Sigmoid colon (tissue), 7 donors: ENCODE results near the gene PPP1R3F. TPM values are rescaled to one million over a fixed set of nuclear protein-coding genes. Genes with fewer than 3 reads are reported as not detected.
A peak's percentile ranks its signal among the peaks of the same experiment; 100 is the strongest.
"Not testable (repeated sequence)": the region's sequence is repeated elsewhere in the genome, so short reads cannot be mapped to it uniquely, and the experiment has no call there.

Source experiments
- DNase-seq: peaks from one replicate; pipeline ENCODE4 v3.0.0-alpha.2; 2019
- H3K27ac ChIP-seq, 4 donors: fragments of 200-600 bp; sonication (generic); one replicate each; pipeline ENCODE4 v1.5.1; 2016 to 2019; ENCODE audit warnings: mild to moderate bottlenecking in 1 of 4
- H3K27me3 ChIP-seq, 3 donors: fragments of 200-600 bp; sonication (generic); one replicate each; pipeline ENCODE4 v1.5.1; 2019; ENCODE audit warnings: mild to moderate bottlenecking in 1 of 3
- H3K36me3 ChIP-seq, 4 donors: fragments of 200-600 bp; sonication (generic); one replicate each; pipeline ENCODE4 v1.5.1; 2016 to 2019
- H3K4me1 ChIP-seq, 4 donors: fragments of 200-600 bp; sonication (generic); one replicate each; pipeline ENCODE4 v1.5.1; 2017 to 2019
- H3K4me3 ChIP-seq, 4 donors: fragments of 200-600 bp; sonication (generic); one replicate each; pipeline ENCODE4 v1.5.1; 2017 to 2019; ENCODE audit warnings: mild to moderate bottlenecking in 2 of 4, moderate library complexity in 1 of 4
- H3K9me3 ChIP-seq, 4 donors: fragments of 200-600 bp in 3 of 4; sonication (generic) in 3 of 4; one replicate each; pipeline versions ENCODE4 v1.5.1 to v1.6.1; 2013 to 2019
- CTCF ChIP-seq, 4 experiments: fragments of 450-650 bp in 3 of 4; fragments of 200-600 bp in 1 of 4; IDR thresholded peaks; one replicate each; pipeline ENCODE4 v1.5.1; 2016 to 2019; ENCODE audit warnings: antibody characterized with exemption in 4 of 4, mild to moderate bottlenecking in 3 of 4, moderate library complexity in 2 of 4
- EP300 ChIP-seq, 4 donors: sonication (generic); formaldehyde crosslinking; IDR thresholded peaks; one replicate each; pipeline ENCODE4 v1.6.1; 2017; ENCODE audit warnings: antibody characterized with exemption in 4 of 4
- POLR2A ChIP-seq, 2 donors: fragments of 450-650 bp; IDR thresholded peaks; one replicate each; pipeline ENCODE4 v1.6.1; 2016; ENCODE audit warnings: antibody characterized with exemption in 2 of 2, mild to moderate bottlenecking in 2 of 2, moderate library complexity in 2 of 2
- POLR2AphosphoS5 ChIP-seq, 4 donors: sonication (generic); formaldehyde crosslinking; IDR thresholded peaks; one replicate each; pipeline ENCODE4 v1.6.1; 2017; ENCODE audit warnings: antibody characterized with exemption in 4 of 4
- WGBS, 2 donors: extraction: QIAGEN DNeasy Blood & Tissue Kit; methylation state at CpG; one replicate each; pipeline ENCODE4 v1.1.7; 2013; 5-methylcytosine and 5-hydroxymethylcytosine counted together
- intact Hi-C: fragments of 100-400 bp; cut with DNase I; formaldehyde crosslinking; loops from one replicate; pipeline ENCODE4 v1.15.1; 2023
- polyA plus RNA-seq, 3 donors: library from polyadenylated mRNA; stranded (reverse); fragments of 200-250 nt; gene quantifications; one replicate each; pipeline ENCODE4 v1.2.3, GENCODE V29; 2013
- total RNA-seq, 4 donors: library from RNA; depleted of rRNA; stranded (reverse); fragments of >200 nt; gene quantifications; one replicate each; pipeline ENCODE4 v1.1.0, GENCODE V29; 2016
- donor health status: healthy with polysubstance abuse.
- donor health status: Bipolar disorder and iron deficiency.
- donor health status: healthy.

PPP1R3F gene
- total and polyA plus RNA-seq, 7 donors: 2.2 to 13.7 (median 8.6) TPM

- intact Hi-C loops: no loop called here
Measured at GRCh38 chrX:49303346-49303745, 33.8 kb downstream of the PPP1R3F start, which contains the start of gene GAGE10. TSS of gene GAGE10 (plus strand) at chrX:49303646. CDS start at chrX:49304860, 1,214 bp downstream.

GRCh38 chrX:49307775-49308174 lies 38.2 kb downstream of the PPP1R3F start:
- H3K36me3 ChIP-seq, H3K9me3 ChIP-seq, DNase-seq, intact Hi-C loops, H3K27me3 ChIP-seq, H3K4me3 ChIP-seq, H3K27ac ChIP-seq: not testable (repeated sequence)
- peaks cover 0 to 10% (median 4%) of the 10 kb centered on the region in 4 donors for H3K4me1 ChIP-seq
- WGBS, 2 donors: 89 to 93% methylated on average over 2 of the region's 2 CpGs

More at GRCh38 chrX:49303346-49303745, 33.8 kb downstream of the PPP1R3F start, which contains the start of gene GAGE10:
- 86 to 88% methylated on average over 15 of the region's 15 CpGs for WGBS, 2 donors
- H3K36me3 ChIP-seq: no peaks in the 10 kb centered on the region
- no peak for TF ChIP-seq EP300 (IDR thresholded peaks at IDR 0.05)
- no peak within 1 kb of the TSS for H3K27ac ChIP-seq
- H3K4me1 ChIP-seq: no peaks in the 10 kb centered on the region
- H3K27me3 ChIP-seq: no peaks in the 10 kb centered on the region
- DNase-seq: no peak
- H3K4me3 ChIP-seq: no peak within 1 kb of the TSS
- H3K9me3 ChIP-seq: no peaks in the 10 kb centered on the region

- DNase-seq: no peak
- H3K9me3 ChIP-seq: no peaks in the 10 kb centered on the region
- H3K4me3 ChIP-seq: peak overlapping the region; percentile 21 to 45 (median 38)
- H3K4me1 ChIP-seq: peaks cover 0 to 10% (median 4%) of the 10 kb centered on the region in 4 donors
- TF ChIP-seq POLR2A (IDR thresholded peaks at IDR 0.05) (no peak), CTCF (IDR thresholded peaks at IDR 0.05) (no peak), POLR2AphosphoS5 (IDR thresholded peaks at IDR 0.05) (no peak), EP300 (IDR thresholded peaks at IDR 0.05) (no peak)
- intact Hi-C loops: no loop called here
- peak overlapping the region in 3 of 4 donors; percentile 62 to 75 (median 73) for H3K27ac ChIP-seq
- no peaks in the 10 kb centered on the region for H3K27me3 ChIP-seq
- no peaks in the 10 kb centered on the region for H3K36me3 ChIP-seq
- 58 to 66% methylated on average over 15 of the region's 15 CpGs for whole genome bisulfite sequencing, 2 donors
Measured at GRCh38 chrX:49308604-49309269, 39.1 kb downstream of the PPP1R3F start.

GRCh38 chrX:49309401-49309981 lies 39.9 kb downstream of the PPP1R3F start:
- H3K9me3 ChIP-seq: no peaks in the 10 kb centered on the region
- 2 to 12% methylated on average over 8 of the region's 8 CpGs for WGBS, 2 donors
- no peak for DNase-seq

GRCh38 chrX:49310371-49310770 lies 40.8 kb downstream of the PPP1R3F start:
- H3K36me3 ChIP-seq: no peaks in the 10 kb centered on the region
- peak overlapping the region in 2 of 4 donors; percentile 62 to 75 for H3K27ac ChIP-seq
- TF ChIP-seq CTCF (IDR thresholded peaks at IDR 0.05): no peak
- H3K4me3 ChIP-seq: no peak overlapping the region
- no peaks in the 10 kb centered on the region for H3K27me3 ChIP-seq
- WGBS, 2 donors: 89 to 94% methylated on average over 18 of the region's 18 CpGs
- intact Hi-C loops: no loop called here
- no peaks in the 10 kb centered on the region for H3K9me3 ChIP-seq
- peaks cover 0 to 10% (median 4%) of the 10 kb centered on the region in 4 donors for H3K4me1 ChIP-seq
- no peak for DNase-seq

More at GRCh38 chrX:49309401-49309981, 39.9 kb downstream of the PPP1R3F start:
- Histone ChIP-seq H3K4me3 (peak overlapping the region; percentile 21 to 45 (median 38)), H3K36me3 (no peaks in the 10 kb centered on the region), H3K27ac (peak overlapping the region; percentile 62 to 75 (median 68)), H3K27me3 (no peaks in the 10 kb centered on the region), H3K4me1 (peaks cover 0 to 10% (median 4%) of the 10 kb centered on the region in 4 donors)
- TF ChIP-seq POLR2A (IDR thresholded peaks at IDR 0.05): no peak
- no peak for TF ChIP-seq POLR2AphosphoS5 (IDR thresholded peaks at IDR 0.05)
- no peak for TF ChIP-seq EP300 (IDR thresholded peaks at IDR 0.05)
- no peak for TF ChIP-seq CTCF (IDR thresholded peaks at IDR 0.05)
- intact Hi-C loops: no loop called here
